Measurements from ENCODE around the gene GABRE. TPM values are rescaled to one million over a fixed set of nuclear protein-coding genes. Genes with fewer than 3 reads are reported as not detected.

GABRE gene
- total and polyA plus RNA-seq, 11 donors = 3.5 to 52.9 (median 30.6) TPM

- WGBS, 4 donors = 76 to 98% (median 89%) methylated on average over 1 of the region's 1 CpG
- Histone ChIP-seq H3K27me3 (no peaks in the 10 kb centered on the region), H3K4me3 (no peak overlapping the region), H3K36me3 (no peaks in the 10 kb centered on the region), H3K9me3 (no peaks in the 10 kb centered on the region), H3K4me1 (no peaks in the 10 kb centered on the region), H3K27ac (no peak overlapping the region)
- intact Hi-C loops (cut with DNase I) = no loop called here
- no peak for TF ChIP-seq CTCF (IDR thresholded peaks at IDR 0.05)
- ATAC-seq (no peak), DNase-seq (no peak)
Measured at GRCh38 chrX:151997539-151997938, 23.1 kb upstream of the GABRE start.

GRCh38 chrX:151996347-151996746, 21.9 kb upstream of the GABRE start:
- Histone ChIP-seq H3K27ac (no peak overlapping the region), H3K27me3 (no peaks in the 10 kb centered on the region), H3K4me1 (no peaks in the 10 kb centered on the region), H3K9me3 (no peaks in the 10 kb centered on the region), H3K4me3 (no peak overlapping the region), H3K36me3 (no peaks in the 10 kb centered on the region)
- TF ChIP-seq CTCF (IDR thresholded peaks at IDR 0.05) (no peak), POLR2A (IDR thresholded peaks at IDR 0.05) (no peak)
- ATAC-seq = no peak
- intact Hi-C loops (cut with DNase I) = no loop called here
- WGBS, 4 donors = 68 to 83% (median 76%) methylated on average over 5 of the region's 5 CpGs
- no peak for DNase-seq

- intact Hi-C loops (cut with DNase I) = no loop called here
- TF ChIP-seq CTCF (IDR thresholded peaks at IDR 0.05) = no peak
- TF ChIP-seq POLR2A (IDR thresholded peaks at IDR 0.05) = no peak
- Histone ChIP-seq H3K36me3 (no peaks in the 10 kb centered on the region), H3K27ac (no peak overlapping the region), H3K4me3 (no peak overlapping the region), H3K4me1 (no peaks in the 10 kb centered on the region), H3K9me3 (no peaks in the 10 kb centered on the region), H3K27me3 (no peaks in the 10 kb centered on the region)
- DNase-seq (no peak), ATAC-seq (no peak)
- 64 to 92% (median 79%) methylated on average over 3 of the region's 3 CpGs for WGBS, 4 donors
Measured at GRCh38 chrX:151994476-151994875, 20.0 kb upstream of the GABRE start.

DNA sequence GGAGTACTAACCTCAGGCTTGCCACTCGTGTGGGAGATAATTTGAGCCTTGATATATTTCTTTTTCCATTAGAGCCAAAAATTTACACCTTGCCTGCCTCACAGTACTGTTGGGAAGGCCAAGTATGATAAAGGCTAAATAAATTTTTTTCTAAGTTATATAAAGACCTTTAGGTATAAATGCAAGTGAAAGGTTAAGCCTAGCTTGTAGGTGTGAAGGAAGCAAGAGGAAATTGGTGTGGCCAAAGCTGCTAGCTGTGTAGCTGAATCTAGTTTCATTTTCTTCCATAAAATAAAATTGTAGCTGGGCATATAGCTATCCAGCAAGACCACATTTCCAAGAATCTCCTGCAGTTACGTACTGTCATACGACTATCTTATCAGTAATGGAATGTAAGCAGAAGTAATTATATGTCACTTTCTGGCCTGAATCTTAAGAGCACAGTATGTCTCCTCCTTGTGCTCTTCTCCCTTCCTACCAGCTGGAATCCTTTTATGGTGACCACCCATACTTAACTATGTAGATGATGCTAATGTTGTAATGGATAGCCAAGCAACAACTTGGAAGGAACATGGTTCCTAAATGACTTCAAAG, 14.3 kb upstream of the GABRE start:
- WGBS, 4 donors = 56 to 69% (median 63%) methylated on average over 3 of the region's 3 CpGs
- no peak for TF ChIP-seq POLR2A (IDR thresholded peaks at IDR 0.05)
- TF ChIP-seq CTCF (IDR thresholded peaks at IDR 0.05) = no peak
- ATAC-seq (no peak), DNase-seq (no peak)
- intact Hi-C loops (cut with DNase I) = no loop called here
- Histone ChIP-seq H3K4me1 (peaks cover 0 to 16% (median 2%) of the 10 kb centered on the region in 12 donors), H3K27ac (no peak overlapping the region), H3K27me3 (no peaks in the 10 kb centered on the region), H3K9me3 (no peaks in the 10 kb centered on the region), H3K4me3 (no peak overlapping the region), H3K36me3 (no peaks in the 10 kb centered on the region)

Data from heart left ventricle (tissue), 16 donors.